GM12872 (cell line): ENCODE results near the gene KDM4B.

Source experiments
- CTCF ChIP-seq: IDR thresholded peaks from 3 replicates; pipeline ENCODE4 v1.5.1; 2011; ENCODE audit warnings: low read depth, mild to moderate bottlenecking, low read length, moderate library complexity; ENCODE audit not compliant: insufficient read depth

The KDM4B gene

GRCh38 chr19:5062195-5062594 lies 93.3 kb downstream of the KDM4B start:
- no peak for TF ChIP-seq CTCF

- TF ChIP-seq CTCF: no peak
These were observed 93.9 kb downstream of the KDM4B start for GRCh38 chr19:5062799-5063198.

GRCh38 chr19:5063873-5064645 lies 95.1 kb downstream of the KDM4B start:
- TF ChIP-seq CTCF: no peak

- no peak for TF ChIP-seq CTCF
These were observed 96.0 kb downstream of the KDM4B start for GRCh38 chr19:5064896-5065295.

GRCh38 chr19:5065663-5066093 lies 96.8 kb downstream of the KDM4B start:
- no peak for TF ChIP-seq CTCF

- no peak for TF ChIP-seq CTCF
These were observed 97.9 kb downstream of the KDM4B start for GRCh38 chr19:5066768-5067167.

- TF ChIP-seq CTCF: no peak
These were observed 98.8 kb downstream of the KDM4B start for GRCh38 chr19:5067678-5068077.
